HCEC 1CT (cell line): ENCODE data around the gene PPP1R13L.
"Not testable (repeated sequence)": the region's sequence is repeated elsewhere in the genome, so short reads cannot be mapped to it uniquely, and the experiment has no call there.

Experiments used
- DNase-seq: peaks from one replicate; pipeline ENCODE4 v3.0.0-alpha.2; 2017

Gene PPP1R13L

DNA sequence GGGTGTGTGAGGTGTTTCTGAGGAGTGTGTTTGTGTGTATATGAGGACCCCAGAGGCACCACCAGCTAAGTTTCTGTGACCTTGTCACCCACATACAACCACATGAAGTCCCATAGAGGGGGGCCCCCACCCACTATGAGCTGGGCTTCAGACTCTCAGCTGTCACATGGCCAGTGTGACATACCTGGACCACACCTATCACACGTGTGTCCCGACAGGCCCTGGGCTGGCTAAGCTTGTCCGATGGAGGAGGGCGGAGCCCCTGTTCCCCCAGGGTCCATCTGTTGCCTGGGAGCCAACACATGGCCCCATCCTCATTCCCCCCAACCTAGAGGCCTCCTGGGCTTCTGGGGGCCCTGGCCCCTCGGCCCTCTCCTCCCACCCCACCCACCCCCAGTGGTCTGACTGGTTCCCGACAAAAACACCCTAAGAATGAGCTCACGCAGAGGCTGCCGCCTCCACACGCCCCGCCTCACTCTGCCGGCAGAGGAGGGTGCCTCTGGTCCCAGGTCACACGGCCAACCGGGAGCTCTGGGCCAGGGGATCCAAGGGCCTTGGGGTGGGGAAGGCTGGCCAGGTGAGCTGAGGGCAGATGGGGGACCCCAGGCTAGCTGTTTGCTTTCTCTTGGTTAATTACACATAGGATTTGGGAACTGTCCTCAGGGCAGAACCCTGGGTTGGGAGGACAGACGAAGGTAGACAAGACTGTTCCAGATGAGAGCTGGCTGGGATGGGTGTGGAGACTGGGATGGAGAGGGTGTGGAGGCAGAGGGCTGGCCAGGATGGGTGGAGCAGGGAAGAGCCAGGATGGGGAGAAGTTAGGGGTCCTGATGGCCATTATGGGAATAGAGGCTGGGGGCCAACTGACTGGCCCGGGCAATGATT, 60.0 kb downstream of the PPP1R13L start:
- DNase-seq: no peak

DNA sequence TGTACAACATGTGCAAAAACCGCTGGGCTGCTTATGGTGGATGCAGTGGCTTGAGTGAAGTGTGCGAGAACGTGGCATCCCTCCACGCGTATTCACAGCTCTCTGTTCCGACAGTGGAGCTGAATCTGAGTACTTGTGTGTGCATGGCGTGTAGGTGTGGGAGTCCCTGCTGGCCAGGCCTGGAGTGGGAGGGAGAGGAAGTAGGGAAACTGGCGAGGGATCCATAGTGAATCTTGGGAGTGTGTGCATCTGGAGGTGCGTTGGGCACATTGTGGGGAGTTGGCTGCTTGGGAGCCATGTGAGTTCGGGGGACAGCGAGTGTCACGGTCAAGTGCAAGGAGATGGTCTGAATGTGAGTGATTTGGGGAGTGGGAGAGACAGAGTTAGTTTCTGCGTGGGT, 62.0 kb downstream of the PPP1R13L start:
- no peak for DNase-seq

DNA sequence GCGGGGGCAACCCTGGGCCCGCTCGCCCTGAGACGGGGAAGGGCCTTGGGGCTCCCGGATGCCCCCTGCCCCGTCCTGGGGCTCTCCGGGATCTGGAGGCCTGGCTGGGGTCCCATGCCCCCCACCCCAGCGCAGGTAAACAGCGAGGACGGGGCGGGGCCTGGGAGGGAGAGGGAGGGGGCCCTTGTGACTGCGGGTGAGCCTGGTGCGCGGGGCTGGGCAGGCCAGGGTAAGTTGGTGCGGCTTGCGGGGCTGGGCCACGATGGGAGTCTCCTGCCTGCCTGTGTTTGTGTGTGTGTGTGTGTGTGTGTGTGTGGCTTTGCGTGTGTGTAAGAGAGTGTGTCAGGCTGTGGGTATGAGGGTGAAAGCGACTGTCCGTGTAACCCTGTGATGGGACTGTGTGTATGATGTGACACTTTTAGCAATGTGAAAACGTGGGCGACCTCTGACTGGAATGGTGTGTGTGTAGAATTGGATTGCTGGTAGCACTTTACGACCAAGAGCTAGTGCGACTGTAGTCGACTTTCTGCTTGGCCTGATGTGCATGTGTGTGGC, 63.9 kb downstream of the PPP1R13L start:
- no peak for DNase-seq

DNA sequence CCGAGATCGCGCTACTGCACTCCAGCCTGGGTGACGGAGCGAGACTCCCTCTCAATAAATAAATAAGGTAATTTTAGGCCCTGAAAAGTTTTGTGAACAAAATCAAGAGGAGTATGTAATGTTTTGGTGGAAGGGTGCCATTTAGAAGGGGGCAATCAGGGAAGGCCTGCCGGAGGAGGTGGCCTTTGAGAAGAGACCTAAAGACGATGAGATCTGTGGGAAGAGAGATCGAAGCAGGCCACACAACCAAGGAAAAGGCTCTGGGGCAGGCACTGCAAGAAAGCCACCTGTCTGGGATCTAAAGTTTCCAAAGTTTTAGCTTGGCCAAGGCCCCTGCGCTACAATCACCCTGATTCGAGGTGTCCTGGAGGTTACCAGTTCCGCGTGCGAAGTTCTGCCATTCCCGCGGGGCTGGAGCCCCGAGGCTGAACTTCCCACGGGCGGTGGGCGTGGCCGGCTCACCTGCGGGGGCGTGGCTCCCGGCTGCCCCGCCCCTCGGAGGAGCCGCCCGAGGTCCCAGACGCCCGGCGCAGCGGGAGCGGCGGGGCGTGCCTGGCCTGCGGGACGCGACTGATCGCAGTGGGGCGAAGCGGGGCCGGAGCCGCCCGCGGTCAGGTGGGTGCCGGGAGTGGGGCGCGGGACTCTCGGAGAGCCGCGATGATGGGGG, 64.5 kb downstream of the PPP1R13L start, which contains the start of gene KLC3:
KLC3 (plus strand) TSS at position 519 of the 667 bp plus-strand sequence. CDS start 4,792 bp downstream, outside the sequence.
- no peak for DNase-seq

DNA sequence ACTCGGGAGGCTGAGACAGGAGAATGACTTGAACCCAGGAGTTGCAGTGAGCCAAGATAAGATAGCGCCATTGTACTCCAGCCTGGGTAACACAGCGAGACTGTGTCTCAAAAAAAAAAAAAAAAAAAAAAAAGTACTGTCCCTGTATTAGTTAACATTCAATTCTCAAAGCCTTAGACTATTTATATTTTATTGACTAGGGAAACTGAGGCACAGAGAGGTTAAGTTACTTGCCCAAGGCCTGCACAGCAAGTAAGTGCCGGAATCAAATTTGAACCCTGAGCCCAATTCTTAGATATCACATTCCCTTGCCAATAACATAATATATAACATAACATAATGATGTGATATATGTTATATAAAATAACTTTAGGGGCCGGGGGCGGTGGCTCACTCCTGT, 65.2 kb downstream of the PPP1R13L start:
- DNase-seq: no peak

DNA sequence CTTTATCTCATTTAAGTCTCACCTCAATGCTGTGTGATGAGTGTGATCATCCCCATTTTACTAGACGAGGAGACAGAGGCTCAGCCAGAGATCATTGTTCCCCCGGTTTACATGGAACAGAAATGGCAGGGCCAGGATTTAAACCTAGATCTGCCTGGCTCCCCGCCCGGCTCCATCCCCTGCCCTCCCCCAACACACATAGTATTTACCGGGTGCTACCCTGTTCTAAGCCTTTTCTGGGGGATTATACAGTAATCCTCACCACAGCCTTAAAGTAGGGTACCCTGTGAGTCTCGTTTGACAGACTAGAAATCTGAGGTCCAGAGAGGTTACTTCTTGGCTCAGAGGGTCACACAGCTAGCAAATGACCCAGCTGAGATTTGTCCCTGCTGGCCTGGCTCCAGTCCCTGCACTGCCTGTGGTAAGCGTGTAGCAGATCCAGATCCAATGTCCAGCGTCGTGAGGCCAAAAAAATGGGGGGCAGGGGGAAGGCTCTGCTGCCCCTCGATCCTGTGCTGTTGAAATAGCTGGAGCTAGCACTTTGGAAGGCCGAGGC, 68.1 kb downstream of the PPP1R13L start:
- no peak for DNase-seq

DNA sequence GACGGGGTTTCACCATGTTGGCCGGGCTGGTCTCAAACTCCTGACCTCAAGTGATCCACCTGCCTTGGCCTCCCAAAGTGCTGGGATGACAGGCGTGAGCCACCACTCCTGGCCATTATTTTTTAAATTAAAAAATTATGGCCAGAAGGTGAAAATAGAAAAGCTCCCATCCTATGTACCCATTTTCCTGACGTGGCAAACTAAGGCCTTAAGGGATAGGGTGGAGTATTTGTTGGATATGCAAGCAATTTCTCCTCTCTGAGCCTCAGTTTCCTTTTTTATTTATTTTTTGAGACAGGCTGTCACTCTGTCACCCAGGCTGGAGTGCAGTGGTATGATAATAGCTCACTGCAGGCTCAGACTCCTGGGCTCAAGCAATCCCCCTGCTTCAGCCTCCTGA, 70.0 kb downstream of the PPP1R13L start:
- DNase-seq: not testable (repeated sequence)

DNA sequence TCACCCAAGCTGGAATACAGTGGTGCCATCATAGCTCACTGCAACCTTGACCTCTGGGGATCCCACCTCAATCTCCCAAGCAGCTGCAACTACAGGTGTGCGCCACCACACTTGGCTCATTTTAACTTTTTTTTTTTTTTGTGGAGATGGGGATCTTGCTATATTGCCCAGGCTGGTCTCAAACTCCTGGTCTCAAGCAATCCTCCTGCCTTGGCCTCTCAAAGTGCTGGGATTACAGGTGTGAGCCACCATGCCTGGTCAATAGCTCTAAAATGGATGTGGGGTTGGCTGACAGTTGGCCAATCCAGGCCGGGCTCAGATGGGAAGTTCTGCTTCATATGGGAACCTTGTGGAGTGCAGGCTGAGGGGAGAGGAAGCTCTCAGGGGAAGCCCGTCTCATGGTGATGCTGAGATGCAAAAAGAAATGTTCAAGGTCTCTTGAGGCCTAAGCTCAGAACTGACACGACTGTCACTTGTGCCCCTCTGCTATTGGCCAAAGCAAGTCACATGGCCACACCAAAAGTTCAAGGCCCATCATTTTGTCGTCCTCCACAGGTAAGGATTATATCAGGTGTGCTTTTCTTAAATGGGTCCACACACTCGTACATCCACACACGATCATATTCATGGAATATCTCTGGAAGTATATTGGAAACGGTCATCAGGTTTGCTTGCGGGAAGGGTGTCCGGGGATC, 71.1 kb downstream of the PPP1R13L start:
- DNase-seq: no peak

DNA sequence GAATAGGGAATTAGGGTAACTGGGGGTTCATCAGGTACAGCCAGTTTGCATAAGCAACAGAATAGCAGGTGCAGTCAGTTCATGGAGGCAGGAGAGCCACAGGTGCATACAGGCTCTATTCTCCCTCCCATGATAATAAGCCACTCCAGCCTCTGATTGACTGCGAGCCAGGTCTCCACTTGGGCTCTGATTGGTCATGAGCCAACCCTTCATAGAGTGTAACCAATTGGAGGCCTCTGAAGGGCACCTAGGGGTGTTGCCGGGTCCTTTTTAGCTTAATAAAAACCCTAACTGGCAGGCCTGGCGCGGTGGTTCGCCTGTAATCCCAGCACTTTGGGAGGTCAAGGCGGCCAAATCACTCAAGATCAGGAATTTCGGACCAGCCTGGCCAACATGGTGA, 73.5 kb downstream of the PPP1R13L start:
- no peak for DNase-seq
